Mucosa of descending colon (tissue), 3 donors: Measurements from ENCODE around the gene CCDC60. TPM values are rescaled to one million over a fixed set of nuclear protein-coding genes. Genes with fewer than 3 reads are reported as not detected.

ENCODE experiments used
- ATAC-seq: fragments of 200-7000 bp; cut with Tn5 transposase; one replicate; pipeline ENCODE4 v1.9.1; 2020; ENCODE audit warnings: mild to moderate bottlenecking, moderate library complexity
- DNase-seq, 3 donors: peaks; one replicate each; pipeline ENCODE4 v3.0.0-alpha.2; 2020
- H3K36me3 ChIP-seq: fragments of 200-600 bp; one replicate; pipeline ENCODE4 v1.8.0; 2021; ENCODE audit warnings: low read depth, mild to moderate bottlenecking
- H3K4me1 ChIP-seq: fragments of 200-600 bp; one replicate; pipeline ENCODE4 v1.8.0; 2021; ENCODE audit warnings: low read depth, mild to moderate bottlenecking
- H3K4me3 ChIP-seq: fragments of 200-600 bp; one replicate; pipeline ENCODE4 v1.8.0; 2021; ENCODE audit warnings: mild to moderate bottlenecking
- H3K9me3 ChIP-seq: fragments of 200-600 bp; one replicate; pipeline ENCODE4 v1.8.0; 2021; ENCODE audit warnings: mild to moderate bottlenecking
- CTCF ChIP-seq: fragments of 200-600 bp; IDR thresholded peaks from one replicate; pipeline ENCODE4 v1.8.0; 2022; ENCODE audit warnings: antibody characterized with exemption, mild to moderate bottlenecking
- intact Hi-C, 2 donors: fragments of 100-400 bp; cut with DNase I in 1 of 2; cut with micrococcal nuclease in 1 of 2; formaldehyde crosslinking; loops; one replicate each; pipeline versions ENCODE4 v1.11.0 to v1.11.1; 2022; cut with DNase I, micrococcal nuclease
- total RNA-seq, 3 donors: library from RNA; stranded (reverse); fragmentation: NEBNext Ultra II Directional in 2 of 3; extraction: Animal tissue kit (Norgen Biotek cat#: 25700) in 2 of 3; gene quantifications; one replicate each; pipeline versions ENCODE4 v1.2.1 to v1.2.4, GENCODE V29; 2021 to 2023
- donor health status: DM: no; HTN: no; CAD: no; lungs with moderate emphysema.
- donor health status: DM: no; HTN: no; CAD: no.
- donor health status: DM: no; HTN: yes; CAD: no.

Gene CCDC60
- total RNA-seq, 3 donors from 2014 or later, result 2.2 to 3.5 (median 2.9) TPM

GRCh38 chr12:119423285-119423684 lies 88.8 kb downstream of the CCDC60 start:
- intact Hi-C loops, result no loop called here
- peak; percentile 34 for ATAC-seq
- DNase-seq, result no peak
- no peaks in the 10 kb centered on the region for H3K36me3 ChIP-seq
- H3K4me1 ChIP-seq, result no peaks in the 10 kb centered on the region
- TF ChIP-seq CTCF, result no peak
- H3K4me3 ChIP-seq, result no peak overlapping the region
- H3K9me3 ChIP-seq, result no peaks in the 10 kb centered on the region

GRCh38 chr12:119425623-119426022 lies 91.1 kb downstream of the CCDC60 start:
- intact Hi-C loops, result no loop called here
- TF ChIP-seq CTCF, result no peak
- H3K4me3 ChIP-seq, result no peak overlapping the region
- H3K4me1 ChIP-seq, result no peaks in the 10 kb centered on the region
- H3K36me3 ChIP-seq, result no peaks in the 10 kb centered on the region
- ATAC-seq, result no peak
- H3K9me3 ChIP-seq, result no peaks in the 10 kb centered on the region
- no peak for DNase-seq

GRCh38 chr12:119431151-119431550 lies 96.6 kb downstream of the CCDC60 start:
- no peak for TF ChIP-seq CTCF
- Histone ChIP-seq H3K4me1 (no peaks in the 10 kb centered on the region), H3K9me3 (peaks cover 5% of the 10 kb centered on the region), H3K4me3 (no peak overlapping the region), H3K36me3 (no peaks in the 10 kb centered on the region)
- DNase-seq (no peak), ATAC-seq (no peak)
- intact Hi-C loops, result no loop called here

- Histone ChIP-seq H3K9me3 (peaks cover 5% of the 10 kb centered on the region), H3K36me3 (no peaks in the 10 kb centered on the region), H3K4me3 (no peak overlapping the region), H3K4me1 (no peaks in the 10 kb centered on the region)
- TF ChIP-seq CTCF, result no peak
- DNase-seq (no peak), ATAC-seq (no peak)
- intact Hi-C loops, result no loop called here
Observed at GRCh38 chr12:119432949-119433348, 98.4 kb downstream of the CCDC60 start.

DNA sequence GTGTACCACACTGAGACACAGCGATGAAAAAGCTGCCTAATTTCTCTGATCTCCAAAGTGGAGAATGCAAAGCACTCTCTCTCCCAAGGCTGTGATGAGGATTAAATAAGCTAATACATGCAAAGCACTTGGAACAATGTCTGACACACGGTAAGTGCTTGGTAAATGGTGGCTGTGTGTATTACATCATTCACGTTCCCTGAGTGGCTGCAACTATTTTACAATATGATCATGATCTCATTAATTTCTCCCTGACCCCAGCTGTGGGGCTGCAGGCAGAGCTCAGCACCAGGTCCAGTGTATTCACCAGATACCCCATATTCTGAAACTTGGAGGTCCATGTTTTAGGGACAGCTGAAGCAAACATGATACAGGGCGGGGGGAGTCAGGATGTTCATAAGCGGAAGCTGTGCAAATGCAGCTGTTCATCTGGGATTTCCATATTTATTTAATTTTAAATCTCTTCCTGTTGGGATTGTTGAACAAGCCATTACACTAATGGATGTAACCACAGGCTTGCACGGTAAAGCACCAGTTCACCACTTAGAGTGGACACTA lies 106.4 kb downstream of the CCDC60 start:
- no peak for DNase-seq
- intact Hi-C loops, result no loop called here
- Histone ChIP-seq H3K9me3 (no peaks in the 10 kb centered on the region), H3K4me1 (no peaks in the 10 kb centered on the region), H3K36me3 (no peaks in the 10 kb centered on the region), H3K4me3 (no peak overlapping the region)
- no peak for TF ChIP-seq CTCF
- ATAC-seq, result no peak
